Vagina (tissue), 2 donors: ENCODE data around the gene PFDN1.

Source experiments
- POLR2A ChIP-seq, 2 donors: fragments of 450-650 bp; IDR thresholded peaks; one replicate each; pipeline ENCODE4 v1.6.1; 2017; ENCODE audit warnings: antibody characterized with exemption in 2 of 2, mild to moderate bottlenecking in 2 of 2, moderate library complexity in 2 of 2
- POLR2AphosphoS5 ChIP-seq, 2 donors: sonication (generic); formaldehyde crosslinking; IDR thresholded peaks; one replicate each; pipeline ENCODE4 v1.9.0; 2017; ENCODE audit warnings: antibody characterized with exemption in 2 of 2, mild to moderate bottlenecking in 2 of 2, low read depth in 1 of 2; ENCODE audit not compliant: insufficient read depth in 1 of 2
- TF ChIP-seq, protein P1 (sequence below), 3 experiments: fragments of 450-650 bp in 2 of 3; fragments of 200-600 bp in 1 of 3; sonication (generic) in 1 of 3; IDR thresholded peaks; one replicate each; pipeline ENCODE4 v1.5.1; 2017 to 2019; ENCODE audit warnings: antibody characterized with exemption in 3 of 3, mild to moderate bottlenecking in 2 of 3, moderate library complexity in 2 of 3

GRCh38 chr5:140223567-140223966 lies 79.3 kb downstream of the PFDN1 start:
- TF ChIP-seq, protein P1, sequence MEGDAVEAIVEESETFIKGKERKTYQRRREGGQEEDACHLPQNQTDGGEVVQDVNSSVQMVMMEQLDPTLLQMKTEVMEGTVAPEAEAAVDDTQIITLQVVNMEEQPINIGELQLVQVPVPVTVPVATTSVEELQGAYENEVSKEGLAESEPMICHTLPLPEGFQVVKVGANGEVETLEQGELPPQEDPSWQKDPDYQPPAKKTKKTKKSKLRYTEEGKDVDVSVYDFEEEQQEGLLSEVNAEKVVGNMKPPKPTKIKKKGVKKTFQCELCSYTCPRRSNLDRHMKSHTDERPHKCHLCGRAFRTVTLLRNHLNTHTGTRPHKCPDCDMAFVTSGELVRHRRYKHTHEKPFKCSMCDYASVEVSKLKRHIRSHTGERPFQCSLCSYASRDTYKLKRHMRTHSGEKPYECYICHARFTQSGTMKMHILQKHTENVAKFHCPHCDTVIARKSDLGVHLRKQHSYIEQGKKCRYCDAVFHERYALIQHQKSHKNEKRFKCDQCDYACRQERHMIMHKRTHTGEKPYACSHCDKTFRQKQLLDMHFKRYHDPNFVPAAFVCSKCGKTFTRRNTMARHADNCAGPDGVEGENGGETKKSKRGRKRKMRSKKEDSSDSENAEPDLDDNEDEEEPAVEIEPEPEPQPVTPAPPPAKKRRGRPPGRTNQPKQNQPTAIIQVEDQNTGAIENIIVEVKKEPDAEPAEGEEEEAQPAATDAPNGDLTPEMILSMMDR (IDR thresholded peaks at IDR 0.05): no peak
- no peak for TF ChIP-seq POLR2A (IDR thresholded peaks at IDR 0.05)
- no peak for TF ChIP-seq POLR2AphosphoS5 (IDR thresholded peaks at IDR 0.05; ENCODE audit: insufficient read depth in 1 of 2, low read depth in 1 of 2)
